NCI-H2196 (cell line): ENCODE measurements around the gene ABR.
A peak's percentile ranks its signal among the peaks of the same experiment; 100 is the strongest.
"Not testable (repeated sequence)": the region's sequence is repeated elsewhere in the genome, so short reads cannot be mapped to it uniquely, and the experiment has no call there.

Experiments
- DNase-seq: peaks from one replicate; lab custom pipeline; 2025; ENCODE audit not compliant: unreplicated experiment; lab: John Stamatoyannopoulos, UW

The ABR gene

GRCh38 chr17:1122533-1123392 is 57.0 kb downstream of the ABR start:
- peak; percentile 50 for DNase-seq

GRCh38 chr17:1121442-1121817 is 58.4 kb downstream of the ABR start:
- not testable (repeated sequence) for DNase-seq

- no peak for DNase-seq
These were observed 59.0 kb downstream of the ABR start for GRCh38 chr17:1120596-1121441.

GRCh38 chr17:1119924-1120323 is 59.9 kb downstream of the ABR start:
- DNase-seq, result no peak

- no peak for DNase-seq
These were observed 63.2 kb downstream of the ABR start for GRCh38 chr17:1116602-1117001.

- DNase-seq, result no peak
These were observed 66.9 kb downstream of the ABR start for GRCh38 chr17:1112875-1113274.

GRCh38 chr17:1111599-1112443 is 68.0 kb downstream of the ABR start:
- DNase-seq, result peak; percentile 75

GRCh38 chr17:1110862-1111598 is 68.8 kb downstream of the ABR start:
- peak; percentile 62 for DNase-seq

GRCh38 chr17:1110541-1110861 is 69.3 kb downstream of the ABR start:
- no peak for DNase-seq

GRCh38 chr17:1109606-1110540 is 69.9 kb downstream of the ABR start:
- no peak for DNase-seq

- DNase-seq, result peak; percentile 8
These were observed 70.8 kb downstream of the ABR start for GRCh38 chr17:1108765-1109605.

- DNase-seq, result no peak
These were observed 71.4 kb downstream of the ABR start for GRCh38 chr17:1108478-1108764.

- no peak for DNase-seq
These were observed 71.9 kb downstream of the ABR start for GRCh38 chr17:1107777-1108477.

GRCh38 chr17:1107083-1107776 is 72.6 kb downstream of the ABR start:
- DNase-seq, result no peak

- DNase-seq, result no peak
These were observed 75.6 kb downstream of the ABR start for GRCh38 chr17:1104222-1104621.

GRCh38 chr17:1100382-1100781 is 79.4 kb downstream of the ABR start:
- no peak for DNase-seq

GRCh38 chr17:1099242-1099641 is 80.5 kb downstream of the ABR start:
- DNase-seq, result no peak
